Astrocyte of the spinal cord (primary cell): Measurements from ENCODE around the gene GKN1.

Experiments used
- DNase-seq: peaks from one replicate; pipeline ENCODE4 v3.0.0; 2011; ENCODE audit warnings: low read depth, low spot score
- H3K4me3 ChIP-seq: 2 replicates; pipeline ENCODE4 v1.5.1; 2011; ENCODE audit warnings: low read depth, mild to moderate bottlenecking, low read length, moderate library complexity
- in situ Hi-C: cut with HindIII; loops from 2 replicates; pipeline ENCODE4 v1.10.0; 2017; ENCODE audit warnings: low sequenced_read_pairs
- TF ChIP-seq, protein P1 (sequence below): IDR thresholded peaks from 2 replicates; pipeline ENCODE4 v1.5.1; 2012; ENCODE audit warnings: low read depth, mild to moderate bottlenecking, low read length, inconsistent platforms

Gene GKN1

DNA sequence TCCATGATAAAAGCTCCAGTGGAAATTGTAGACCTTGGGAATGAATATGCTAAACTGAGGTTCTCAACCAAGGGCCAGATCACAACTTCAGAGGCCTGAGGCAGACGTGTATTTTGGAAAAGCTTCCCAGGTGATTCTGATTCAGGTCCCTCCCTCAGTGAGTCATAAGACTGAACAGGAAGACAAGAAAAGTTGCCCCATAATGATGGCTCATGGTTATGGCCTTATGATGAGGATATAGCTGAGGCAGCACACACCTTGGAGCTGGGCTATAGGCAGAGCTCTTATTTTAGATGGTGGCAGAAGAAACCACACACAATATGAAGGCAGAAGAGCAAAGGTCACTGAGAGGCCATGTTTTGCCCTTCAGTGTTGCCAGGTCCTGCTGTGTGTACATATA is 48.1 kb downstream of the GKN1 start:
- TF ChIP-seq, protein P1, sequence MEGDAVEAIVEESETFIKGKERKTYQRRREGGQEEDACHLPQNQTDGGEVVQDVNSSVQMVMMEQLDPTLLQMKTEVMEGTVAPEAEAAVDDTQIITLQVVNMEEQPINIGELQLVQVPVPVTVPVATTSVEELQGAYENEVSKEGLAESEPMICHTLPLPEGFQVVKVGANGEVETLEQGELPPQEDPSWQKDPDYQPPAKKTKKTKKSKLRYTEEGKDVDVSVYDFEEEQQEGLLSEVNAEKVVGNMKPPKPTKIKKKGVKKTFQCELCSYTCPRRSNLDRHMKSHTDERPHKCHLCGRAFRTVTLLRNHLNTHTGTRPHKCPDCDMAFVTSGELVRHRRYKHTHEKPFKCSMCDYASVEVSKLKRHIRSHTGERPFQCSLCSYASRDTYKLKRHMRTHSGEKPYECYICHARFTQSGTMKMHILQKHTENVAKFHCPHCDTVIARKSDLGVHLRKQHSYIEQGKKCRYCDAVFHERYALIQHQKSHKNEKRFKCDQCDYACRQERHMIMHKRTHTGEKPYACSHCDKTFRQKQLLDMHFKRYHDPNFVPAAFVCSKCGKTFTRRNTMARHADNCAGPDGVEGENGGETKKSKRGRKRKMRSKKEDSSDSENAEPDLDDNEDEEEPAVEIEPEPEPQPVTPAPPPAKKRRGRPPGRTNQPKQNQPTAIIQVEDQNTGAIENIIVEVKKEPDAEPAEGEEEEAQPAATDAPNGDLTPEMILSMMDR: no peak
- DNase-seq: no peak

DNA sequence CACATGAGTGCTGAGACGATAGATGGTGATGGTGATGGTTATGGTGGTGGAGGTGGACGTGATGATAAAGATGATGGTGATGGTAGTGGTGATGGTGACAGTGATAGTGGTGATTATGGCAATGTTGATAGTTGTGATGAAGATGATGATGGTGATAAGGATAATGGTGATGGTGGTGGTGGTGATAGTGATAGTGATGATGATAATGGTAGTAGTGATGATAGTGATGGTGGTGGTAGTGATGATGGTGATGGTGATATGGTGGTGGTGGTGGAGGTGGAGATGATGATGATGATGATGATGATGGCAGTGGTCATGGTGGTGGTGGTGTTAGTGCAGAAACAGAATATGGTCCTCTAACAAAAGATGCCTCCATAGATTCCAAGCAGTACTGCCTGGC is 48.8 kb downstream of the GKN1 start:
- TF ChIP-seq, protein P1: no peak
- no peak for DNase-seq
- in situ Hi-C loops: no loop called here
- no peak overlapping the region for H3K4me3 ChIP-seq

More for the DNA sequence above, 48.1 kb downstream of the GKN1 start:
- in situ Hi-C loops: no loop called here
- H3K4me3 ChIP-seq: no peak overlapping the region

DNA sequence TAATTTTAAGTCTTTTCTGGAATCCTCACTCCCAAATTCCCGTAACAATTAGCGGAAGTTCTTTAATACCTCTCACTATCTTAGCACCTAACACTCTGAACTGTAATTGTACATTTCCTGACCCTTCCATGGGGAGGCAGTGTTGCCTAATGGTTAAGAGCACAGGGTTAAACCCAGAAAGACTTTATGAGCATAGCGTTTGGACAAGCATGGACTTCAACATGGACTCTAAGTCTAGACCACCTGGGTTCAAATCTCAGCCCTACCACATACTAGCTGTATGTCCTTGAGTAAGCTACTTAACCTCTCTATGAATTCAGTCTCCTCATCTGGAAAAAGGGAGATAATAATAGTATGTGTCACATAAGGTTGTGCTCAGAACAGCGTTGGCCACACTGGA is 51.6 kb downstream of the GKN1 start:
- TF ChIP-seq, protein P1: peak; percentile 47
- no peak overlapping the region for H3K4me3 ChIP-seq
- in situ Hi-C loops: no loop called here
- peak; percentile 41 for DNase-seq

DNA sequence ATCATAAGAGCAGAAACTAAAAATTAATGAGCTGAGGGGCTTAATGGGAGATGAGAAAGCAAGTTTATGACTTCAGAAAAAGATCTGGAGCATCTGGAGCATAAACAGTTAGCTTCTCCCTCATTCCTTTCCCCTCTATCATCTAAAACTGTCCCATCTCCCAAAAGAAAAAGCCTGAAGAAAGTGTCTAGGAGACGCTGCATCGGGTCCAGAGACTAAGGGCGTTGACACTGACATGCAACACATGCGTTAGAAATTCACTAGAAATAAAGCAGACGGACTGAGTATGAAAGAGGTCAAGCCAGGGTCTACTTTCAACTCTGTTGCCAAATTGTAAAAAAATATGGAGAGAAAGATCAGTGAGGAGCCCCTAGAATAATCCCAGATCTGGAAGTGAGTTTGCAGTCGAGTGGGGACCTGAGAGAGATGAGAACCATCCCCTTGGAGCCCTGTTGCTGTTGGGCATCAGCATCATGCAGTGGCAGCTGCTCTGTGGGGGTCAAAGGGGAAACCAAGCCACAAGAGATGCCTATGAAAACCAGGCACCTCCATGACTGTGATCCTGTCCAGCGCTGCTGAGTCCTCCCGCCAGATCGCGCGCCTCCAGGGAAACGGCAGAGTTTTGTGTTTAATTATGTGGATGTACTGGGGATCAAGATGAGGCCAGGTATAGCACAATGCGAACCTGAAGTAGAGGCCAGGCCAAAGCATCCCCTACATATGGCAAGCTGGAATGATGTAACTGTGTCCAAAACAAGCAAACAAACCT is 52.4 kb downstream of the GKN1 start:
- DNase-seq: no peak
- no peak overlapping the region for H3K4me3 ChIP-seq
- TF ChIP-seq, protein P1: no peak
- in situ Hi-C loops: no loop called here
